ENCODE data around the gene MED13L. TPM values are rescaled to one million over a fixed set of nuclear protein-coding genes. Genes with fewer than 3 reads are reported as not detected.

Gene MED13L
- total RNA-seq, 3 donors from 2014 or later: 248 to 387 (median 279) TPM

GRCh38 chr12:116249938-116250337 lies 27.6 kb downstream of the MED13L start:
- TF ChIP-seq, protein P1, sequence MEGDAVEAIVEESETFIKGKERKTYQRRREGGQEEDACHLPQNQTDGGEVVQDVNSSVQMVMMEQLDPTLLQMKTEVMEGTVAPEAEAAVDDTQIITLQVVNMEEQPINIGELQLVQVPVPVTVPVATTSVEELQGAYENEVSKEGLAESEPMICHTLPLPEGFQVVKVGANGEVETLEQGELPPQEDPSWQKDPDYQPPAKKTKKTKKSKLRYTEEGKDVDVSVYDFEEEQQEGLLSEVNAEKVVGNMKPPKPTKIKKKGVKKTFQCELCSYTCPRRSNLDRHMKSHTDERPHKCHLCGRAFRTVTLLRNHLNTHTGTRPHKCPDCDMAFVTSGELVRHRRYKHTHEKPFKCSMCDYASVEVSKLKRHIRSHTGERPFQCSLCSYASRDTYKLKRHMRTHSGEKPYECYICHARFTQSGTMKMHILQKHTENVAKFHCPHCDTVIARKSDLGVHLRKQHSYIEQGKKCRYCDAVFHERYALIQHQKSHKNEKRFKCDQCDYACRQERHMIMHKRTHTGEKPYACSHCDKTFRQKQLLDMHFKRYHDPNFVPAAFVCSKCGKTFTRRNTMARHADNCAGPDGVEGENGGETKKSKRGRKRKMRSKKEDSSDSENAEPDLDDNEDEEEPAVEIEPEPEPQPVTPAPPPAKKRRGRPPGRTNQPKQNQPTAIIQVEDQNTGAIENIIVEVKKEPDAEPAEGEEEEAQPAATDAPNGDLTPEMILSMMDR (IDR thresholded peaks at IDR 0.05): no peak
- no peak for TF ChIP-seq POLR2AphosphoS5 (IDR thresholded peaks at IDR 0.05)
- no peak for TF ChIP-seq POLR2A (IDR thresholded peaks at IDR 0.05)
- H3K36me3 ChIP-seq: no peaks in the 10 kb centered on the region
- H3K27me3 ChIP-seq: no peaks in the 10 kb centered on the region
- no peak for DNase-seq (ENCODE audit: low spot score in 2 of 2)
- H3K27ac ChIP-seq: no peak overlapping the region
- intact Hi-C loops (cut with DNase I; ENCODE audit: low total_unique reads): no loop called here
- no peaks in the 10 kb centered on the region for H3K4me1 ChIP-seq
- no peak overlapping the region for H3K4me3 ChIP-seq
- H3K9me3 ChIP-seq: no peaks in the 10 kb centered on the region

- no peaks in the 10 kb centered on the region for H3K4me1 ChIP-seq
- TF ChIP-seq POLR2A (IDR thresholded peaks at IDR 0.05) (no peak), POLR2AphosphoS5 (IDR thresholded peaks at IDR 0.05) (no peak)
- TF ChIP-seq, protein P1 (IDR thresholded peaks at IDR 0.05): no peak
Measured at GRCh38 chr12:116248930-116249329, 28.6 kb downstream of the MED13L start.

GRCh38 chr12:116248433-116248832 lies 29.1 kb downstream of the MED13L start:
- Histone ChIP-seq H3K4me1 (no peaks in the 10 kb centered on the region), H3K27me3 (no peaks in the 10 kb centered on the region), H3K4me3 (no peak overlapping the region), H3K9me3 (no peaks in the 10 kb centered on the region), H3K27ac (no peak overlapping the region), H3K36me3 (no peaks in the 10 kb centered on the region)
- intact Hi-C loops (cut with DNase I; ENCODE audit: low total_unique reads): no loop called here
- DNase-seq (ENCODE audit: low spot score in 2 of 2): no peak
- TF ChIP-seq POLR2AphosphoS5 (IDR thresholded peaks at IDR 0.05) (no peak), POLR2A (IDR thresholded peaks at IDR 0.05) (no peak)
- TF ChIP-seq, protein P1 (IDR thresholded peaks at IDR 0.05): no peak

More at GRCh38 chr12:116248930-116249329, 28.6 kb downstream of the MED13L start:
- DNase-seq (ENCODE audit: low spot score in 2 of 2): no peak
- H3K9me3 ChIP-seq: no peaks in the 10 kb centered on the region
- no peak overlapping the region for H3K27ac ChIP-seq
- intact Hi-C loops (cut with DNase I; ENCODE audit: low total_unique reads): no loop called here
- no peaks in the 10 kb centered on the region for H3K27me3 ChIP-seq
- H3K36me3 ChIP-seq: no peaks in the 10 kb centered on the region
- H3K4me3 ChIP-seq: no peak overlapping the region

DNA sequence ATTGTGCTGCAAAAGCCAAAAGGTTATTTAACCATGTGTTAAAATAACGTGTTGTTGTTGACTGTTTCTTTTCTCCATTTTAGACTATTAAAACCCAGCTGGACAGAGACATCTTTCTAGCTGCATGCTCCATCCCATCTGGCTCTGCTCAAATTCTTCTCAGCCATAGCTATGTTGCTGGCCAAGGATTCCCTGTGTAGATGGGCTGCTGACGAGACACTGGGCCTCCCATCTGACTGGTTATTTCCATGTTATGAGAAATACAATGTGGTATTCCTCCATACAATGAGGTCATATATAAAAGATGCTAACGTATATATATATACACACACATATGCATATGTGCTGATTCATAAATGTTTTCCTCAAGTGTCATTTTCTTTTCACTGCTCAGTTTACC lies 30.1 kb downstream of the MED13L start:
- Histone ChIP-seq H3K27me3 (no peaks in the 10 kb centered on the region), H3K9me3 (no peaks in the 10 kb centered on the region), H3K36me3 (no peaks in the 10 kb centered on the region), H3K4me3 (no peak overlapping the region), H3K4me1 (peaks cover 0 to 6% of the 10 kb centered on the region in 2 donors), H3K27ac (no peak overlapping the region)
- intact Hi-C loops (cut with DNase I; ENCODE audit: low total_unique reads): no loop called here
- no peak for DNase-seq (ENCODE audit: low spot score in 2 of 2)
- TF ChIP-seq POLR2A (IDR thresholded peaks at IDR 0.05) (no peak), POLR2AphosphoS5 (IDR thresholded peaks at IDR 0.05) (no peak)

- no peak overlapping the region for H3K4me3 ChIP-seq
- no peaks in the 10 kb centered on the region for H3K27me3 ChIP-seq
- peaks cover 0 to 8% of the 10 kb centered on the region in 2 donors for H3K4me1 ChIP-seq
- H3K36me3 ChIP-seq: no peaks in the 10 kb centered on the region
- no peak for TF ChIP-seq POLR2A (IDR thresholded peaks at IDR 0.05)
- TF ChIP-seq POLR2AphosphoS5 (IDR thresholded peaks at IDR 0.05): no peak
- TF ChIP-seq, protein P1 (IDR thresholded peaks at IDR 0.05): no peak
- intact Hi-C loops (cut with DNase I; ENCODE audit: low total_unique reads): no loop called here
- no peaks in the 10 kb centered on the region for H3K9me3 ChIP-seq
- H3K27ac ChIP-seq: no peak overlapping the region
- no peak for DNase-seq (ENCODE audit: low spot score in 2 of 2)
Measured at GRCh38 chr12:116246490-116247179, 30.9 kb downstream of the MED13L start.

Data from breast epithelium (tissue), 4 donors.